ENCODE measurements around the gene GTSE1.

Gene GTSE1

DNA sequence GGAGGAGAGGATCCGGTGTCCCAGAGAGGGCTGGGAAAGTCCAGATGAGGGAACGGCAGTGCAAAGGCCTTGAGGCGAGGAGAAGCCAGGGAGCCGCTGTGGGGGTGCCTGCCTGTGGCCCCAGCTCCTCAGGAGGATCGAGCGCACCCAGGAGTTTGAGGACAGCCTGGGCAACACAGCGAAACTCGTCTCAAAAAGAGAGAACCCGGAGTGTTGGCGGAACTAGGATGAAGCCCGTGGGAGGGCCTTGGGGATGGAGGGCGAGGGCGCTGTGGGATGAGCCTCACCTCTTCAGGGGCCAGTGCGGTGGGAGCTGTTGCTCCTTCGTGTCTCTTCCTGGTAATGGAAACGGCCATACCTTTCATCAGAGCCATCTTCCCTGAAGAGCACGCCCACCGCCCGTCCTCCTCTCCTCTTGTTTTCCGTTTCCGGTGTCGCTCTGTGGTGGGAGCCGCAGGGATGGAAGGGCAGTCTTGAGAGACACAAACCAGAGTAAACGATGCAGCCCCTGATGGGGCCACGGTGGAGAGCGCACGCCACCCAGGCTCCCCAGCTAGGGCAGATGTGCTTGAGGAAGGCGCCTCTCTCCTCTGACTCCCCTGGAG is 54.6 kb downstream of the GTSE1 start:
- Histone ChIP-seq H3K9ac (ENCODE audit: low read length) (no peak overlapping the region), H3K36me3 (ENCODE audit: insufficient read depth, low read length) (peaks cover 82% of the 10 kb centered on the region), H3K27me3 (ENCODE audit: control insufficient read depth in 1 of 2, insufficient read depth in 2 of 2, low read length in 2 of 2) (no peaks in the 10 kb centered on the region), H3K9me3 (ENCODE audit: low read length) (no peaks in the 10 kb centered on the region), H3K27ac (ENCODE audit: low read depth, low read length) (no peak overlapping the region), H3K4me1 (ENCODE audit: insufficient read depth, low read length) (no peaks in the 10 kb centered on the region), H3K4me3 (ENCODE audit: low read depth in 1 of 2, low read length in 2 of 2) (no peak overlapping the region)

DNA sequence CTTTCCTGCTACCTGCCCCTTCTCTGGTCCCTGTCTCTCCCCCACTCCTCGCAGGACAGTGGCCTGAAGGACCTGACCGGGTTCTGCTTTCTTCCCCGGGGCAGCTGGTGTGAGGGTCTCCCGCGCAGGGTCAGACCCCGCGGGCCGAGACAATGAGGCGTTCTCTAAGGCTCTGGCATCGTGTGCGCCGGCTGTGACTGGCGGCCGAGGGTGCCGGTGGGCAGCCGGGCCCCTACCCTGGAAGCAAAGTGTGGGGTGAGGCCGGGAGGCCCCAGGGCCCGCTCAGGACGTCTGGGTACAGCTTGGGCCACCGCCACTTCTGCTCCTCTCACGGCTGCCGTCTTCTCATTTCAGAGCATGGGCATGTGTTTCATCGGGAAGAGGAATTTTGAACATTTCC is 55.1 kb downstream of the GTSE1 start:
- H3K27ac ChIP-seq (ENCODE audit: low read depth, low read length): no peak overlapping the region
- H3K36me3 ChIP-seq (ENCODE audit: insufficient read depth, low read length): peaks cover 76% of the 10 kb centered on the region
- H3K9ac ChIP-seq (ENCODE audit: low read length): no peak overlapping the region
- H3K27me3 ChIP-seq (ENCODE audit: control insufficient read depth in 1 of 2, insufficient read depth in 2 of 2, low read length in 2 of 2): no peaks in the 10 kb centered on the region
- H3K4me3 ChIP-seq (ENCODE audit: low read depth in 1 of 2, low read length in 2 of 2): no peak overlapping the region
- H3K9me3 ChIP-seq (ENCODE audit: low read length): no peaks in the 10 kb centered on the region
- H3K4me1 ChIP-seq (ENCODE audit: insufficient read depth, low read length): no peaks in the 10 kb centered on the region

DNA sequence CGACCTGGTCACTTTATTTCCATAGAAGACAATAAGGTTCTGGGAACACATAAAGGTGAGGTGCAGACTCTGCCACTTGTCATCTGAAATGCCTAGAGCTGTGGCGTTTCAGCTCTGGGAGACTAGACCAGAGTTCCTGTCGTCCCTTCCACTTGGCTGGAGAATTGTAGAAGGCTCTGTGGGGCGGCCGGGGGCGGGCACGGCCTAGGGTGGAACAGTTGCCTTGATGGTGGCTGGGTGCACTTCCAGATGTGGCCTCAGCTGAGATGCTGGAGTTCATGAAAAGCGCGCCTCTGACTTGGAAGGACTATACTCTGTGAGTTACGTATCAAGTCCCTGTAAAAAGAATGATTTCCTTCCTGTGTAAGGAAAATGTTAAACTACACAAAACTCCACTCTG is 55.6 kb downstream of the GTSE1 start:
- Histone ChIP-seq H3K27ac (ENCODE audit: low read depth, low read length) (no peak overlapping the region), H3K9me3 (ENCODE audit: low read length) (no peaks in the 10 kb centered on the region), H3K4me1 (ENCODE audit: insufficient read depth, low read length) (no peaks in the 10 kb centered on the region), H3K27me3 (ENCODE audit: control insufficient read depth in 1 of 2, insufficient read depth in 2 of 2, low read length in 2 of 2) (no peaks in the 10 kb centered on the region), H3K9ac (ENCODE audit: low read length) (no peak overlapping the region), H3K4me3 (ENCODE audit: low read depth in 1 of 2, low read length in 2 of 2) (no peak overlapping the region), H3K36me3 (ENCODE audit: insufficient read depth, low read length) (peaks cover 73% of the 10 kb centered on the region)

DNA sequence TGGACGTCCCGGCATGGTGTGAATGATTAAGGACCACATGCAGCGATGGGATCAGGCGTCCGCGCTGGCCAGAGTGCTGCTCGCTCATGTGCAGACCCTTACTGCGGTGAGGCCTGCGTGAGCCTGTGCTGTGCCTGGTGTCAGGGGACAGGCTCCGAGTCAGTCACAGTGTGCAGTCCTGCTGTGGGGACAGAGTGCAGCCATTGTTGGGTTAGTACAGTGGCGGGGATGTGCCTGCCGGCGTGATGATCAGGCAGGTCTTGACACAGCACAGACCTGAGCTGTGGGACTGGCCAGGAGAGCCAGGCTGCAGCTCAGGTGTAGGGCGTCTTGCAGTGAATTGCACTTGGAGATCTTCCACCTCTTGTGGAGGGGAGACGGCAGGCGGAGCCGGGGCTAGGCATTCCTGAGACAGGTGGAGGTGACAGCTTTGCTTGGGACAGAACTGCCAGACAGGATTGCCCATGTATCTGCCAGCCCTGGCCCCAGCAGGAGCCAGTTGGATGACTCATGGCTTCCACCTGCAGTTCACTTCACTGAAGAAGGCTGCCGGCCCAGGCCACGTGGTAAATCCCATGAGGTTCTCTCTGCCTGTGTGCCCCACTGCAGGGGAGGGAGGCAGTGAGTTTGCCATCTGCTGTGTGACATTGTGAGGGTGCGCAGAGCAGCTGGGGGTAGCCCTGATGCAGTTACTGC is 56.2 kb downstream of the GTSE1 start:
- H3K9ac ChIP-seq (ENCODE audit: low read length): no peak overlapping the region
- peaks cover 68% of the 10 kb centered on the region for H3K36me3 ChIP-seq (ENCODE audit: insufficient read depth, low read length)
- H3K9me3 ChIP-seq (ENCODE audit: low read length): no peaks in the 10 kb centered on the region
- H3K27ac ChIP-seq (ENCODE audit: low read depth, low read length): no peak overlapping the region
- H3K27me3 ChIP-seq (ENCODE audit: control insufficient read depth in 1 of 2, insufficient read depth in 2 of 2, low read length in 2 of 2): no peaks in the 10 kb centered on the region
- H3K4me3 ChIP-seq (ENCODE audit: low read depth in 1 of 2, low read length in 2 of 2): no peak overlapping the region
- H3K4me1 ChIP-seq (ENCODE audit: insufficient read depth, low read length): no peaks in the 10 kb centered on the region

DNA sequence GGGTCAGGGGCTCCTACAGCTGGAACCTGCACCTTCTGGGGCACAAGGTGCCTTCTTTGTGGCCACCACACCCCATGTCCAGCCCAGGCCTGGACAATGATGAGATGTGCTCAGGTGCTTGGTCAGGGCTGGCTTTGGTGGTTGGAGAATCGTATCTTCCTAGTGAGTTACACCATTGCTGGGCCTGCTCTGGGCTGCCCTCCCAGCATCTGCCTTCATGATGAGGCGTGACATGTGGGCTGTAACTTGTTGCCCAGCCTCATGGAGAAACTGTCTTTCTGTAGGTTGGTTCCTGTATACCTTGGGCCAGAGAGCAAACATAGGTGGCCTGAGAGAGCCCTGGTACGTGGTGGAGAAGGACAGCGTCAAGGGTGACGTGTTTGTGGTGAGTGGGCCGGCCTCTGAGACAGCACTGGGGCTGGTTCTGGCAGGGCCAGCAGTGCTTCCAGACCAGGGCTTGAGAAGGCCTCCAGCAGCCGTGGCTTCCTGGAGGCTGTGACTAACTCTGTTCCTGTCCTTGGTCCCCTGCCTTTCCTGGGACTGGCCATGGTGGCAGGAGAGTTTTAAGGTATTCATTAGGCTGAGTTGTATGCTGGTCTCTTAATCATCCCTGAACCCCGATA is 56.9 kb downstream of the GTSE1 start:
- Histone ChIP-seq H3K36me3 (ENCODE audit: insufficient read depth, low read length) (peaks cover 60% of the 10 kb centered on the region), H3K9me3 (ENCODE audit: low read length) (no peaks in the 10 kb centered on the region), H3K27ac (ENCODE audit: low read depth, low read length) (no peak overlapping the region), H3K4me3 (ENCODE audit: low read depth in 1 of 2, low read length in 2 of 2) (no peak overlapping the region), H3K9ac (ENCODE audit: low read length) (no peak overlapping the region), H3K27me3 (ENCODE audit: control insufficient read depth in 1 of 2, insufficient read depth in 2 of 2, low read length in 2 of 2) (no peaks in the 10 kb centered on the region), H3K4me1 (ENCODE audit: insufficient read depth, low read length) (no peaks in the 10 kb centered on the region)

DNA sequence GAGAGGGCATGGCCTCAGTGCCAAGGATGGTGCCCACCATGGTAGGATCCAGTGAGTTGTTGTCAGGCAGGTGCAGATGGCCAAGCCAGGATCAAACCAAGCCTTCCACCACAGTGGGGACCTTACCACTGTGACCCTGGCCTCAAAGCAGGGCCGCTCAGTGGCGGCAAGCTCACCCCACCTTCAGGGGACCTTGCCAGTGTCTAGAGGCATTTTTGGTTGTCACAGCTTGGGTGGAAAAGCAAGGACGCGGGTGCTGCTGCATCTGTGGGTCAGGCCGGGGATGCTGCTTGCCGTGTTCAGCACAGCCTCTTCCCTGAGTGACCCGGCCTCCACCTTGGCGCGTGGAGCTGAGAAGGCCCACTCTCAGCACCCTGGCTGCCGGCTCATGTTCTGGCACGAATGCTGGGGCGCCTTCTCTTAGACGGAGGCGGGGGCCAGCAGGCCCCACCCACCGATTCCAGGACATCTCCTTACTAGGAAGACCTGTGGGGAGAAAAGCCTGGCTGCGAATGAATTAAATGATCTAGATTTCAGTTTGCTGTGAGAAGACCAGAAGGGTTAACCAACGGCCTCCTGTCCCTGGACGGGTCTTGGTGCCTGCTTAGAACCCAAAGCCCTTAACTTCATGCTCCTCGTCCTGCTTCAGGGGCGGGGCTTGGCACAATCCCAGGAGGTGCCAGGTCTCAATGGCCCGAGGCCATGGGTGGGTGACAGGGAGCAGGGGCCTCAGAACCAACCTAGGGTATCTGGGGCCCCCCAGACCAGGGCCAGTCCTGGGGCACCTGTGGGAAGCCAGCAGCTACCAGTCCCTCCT is 57.7 kb downstream of the GTSE1 start:
- Histone ChIP-seq H3K9ac (ENCODE audit: low read length) (no peak overlapping the region), H3K27me3 (ENCODE audit: control insufficient read depth in 1 of 2, insufficient read depth in 2 of 2, low read length in 2 of 2) (no peaks in the 10 kb centered on the region), H3K4me1 (ENCODE audit: insufficient read depth, low read length) (no peaks in the 10 kb centered on the region), H3K4me3 (ENCODE audit: low read depth in 1 of 2, low read length in 2 of 2) (no peak overlapping the region), H3K36me3 (ENCODE audit: insufficient read depth, low read length) (peaks cover 53% of the 10 kb centered on the region), H3K9me3 (ENCODE audit: low read length) (no peaks in the 10 kb centered on the region), H3K27ac (ENCODE audit: low read depth, low read length) (no peak overlapping the region)

DNA sequence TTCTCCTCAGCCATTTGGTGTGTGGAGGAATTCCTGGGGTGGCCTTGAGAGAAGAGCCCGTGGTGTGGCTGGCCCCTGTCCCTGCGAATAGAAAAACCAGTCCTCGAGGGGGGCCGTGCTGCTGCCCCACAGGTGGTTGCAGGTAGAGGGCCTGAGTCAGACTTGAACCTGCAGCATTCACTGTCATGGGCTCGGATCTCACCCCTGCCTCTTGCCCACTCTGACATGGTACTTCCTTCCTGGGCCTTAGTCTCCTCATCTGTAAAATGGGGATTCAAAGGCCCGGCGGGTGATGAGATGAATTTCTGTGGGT is 58.3 kb downstream of the GTSE1 start:
- no peak overlapping the region for H3K9ac ChIP-seq (ENCODE audit: low read length)
- H3K4me1 ChIP-seq (ENCODE audit: insufficient read depth, low read length): no peaks in the 10 kb centered on the region
- no peak overlapping the region for H3K27ac ChIP-seq (ENCODE audit: low read depth, low read length)
- peaks cover 50% of the 10 kb centered on the region for H3K36me3 ChIP-seq (ENCODE audit: insufficient read depth, low read length)
- no peak overlapping the region for H3K4me3 ChIP-seq (ENCODE audit: low read depth in 1 of 2, low read length in 2 of 2)
- no peaks in the 10 kb centered on the region for H3K27me3 ChIP-seq (ENCODE audit: control insufficient read depth in 1 of 2, insufficient read depth in 2 of 2, low read length in 2 of 2)
- no peaks in the 10 kb centered on the region for H3K9me3 ChIP-seq (ENCODE audit: low read length)

DNA sequence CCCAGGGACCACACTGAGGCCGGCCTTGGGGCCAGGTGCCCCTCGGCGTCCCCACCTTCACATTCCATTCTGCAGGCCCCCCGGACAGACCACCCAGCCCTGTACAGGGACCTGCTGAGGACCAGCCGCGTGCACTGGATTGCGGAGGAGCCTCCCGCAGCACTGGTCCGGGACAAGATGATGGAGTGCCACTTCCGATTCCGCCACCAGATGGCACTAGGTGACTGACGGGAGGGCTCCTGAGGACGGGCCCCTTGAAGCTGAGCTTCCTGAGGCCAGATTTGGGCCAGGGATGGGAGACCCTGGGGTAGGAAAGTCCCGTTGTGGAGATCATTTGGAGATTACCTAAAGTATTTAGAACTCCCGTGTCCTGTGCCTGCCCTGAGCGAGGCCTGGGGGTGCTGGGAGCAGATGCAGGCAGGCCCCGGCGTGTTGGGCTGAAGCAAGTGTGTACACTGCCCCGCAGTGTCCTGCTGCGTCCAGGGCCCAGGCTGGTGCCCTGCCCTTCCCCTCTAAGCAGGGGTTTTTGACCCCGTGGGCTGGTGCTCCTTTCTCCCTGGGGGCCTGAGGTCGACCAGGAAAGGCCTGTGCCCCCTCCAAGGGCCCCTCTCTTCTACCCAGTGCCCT is 58.8 kb downstream of the GTSE1 start:
- Histone ChIP-seq H3K4me3 (ENCODE audit: low read depth in 1 of 2, low read length in 2 of 2) (no peak overlapping the region), H3K9me3 (ENCODE audit: low read length) (no peaks in the 10 kb centered on the region), H3K9ac (ENCODE audit: low read length) (no peak overlapping the region), H3K36me3 (ENCODE audit: insufficient read depth, low read length) (peaks cover 47% of the 10 kb centered on the region), H3K27ac (ENCODE audit: low read depth, low read length) (no peak overlapping the region), H3K4me1 (ENCODE audit: insufficient read depth, low read length) (no peaks in the 10 kb centered on the region), H3K27me3 (ENCODE audit: control insufficient read depth in 1 of 2, insufficient read depth in 2 of 2, low read length in 2 of 2) (no peaks in the 10 kb centered on the region)

- Histone ChIP-seq H3K27ac (ENCODE audit: low read depth, low read length) (no peak overlapping the region), H3K9ac (ENCODE audit: low read length) (no peak overlapping the region), H3K4me3 (ENCODE audit: low read depth in 1 of 2, low read length in 2 of 2) (no peak overlapping the region), H3K36me3 (ENCODE audit: insufficient read depth, low read length) (peaks cover 42% of the 10 kb centered on the region), H3K27me3 (ENCODE audit: control insufficient read depth in 1 of 2, insufficient read depth in 2 of 2, low read length in 2 of 2) (no peaks in the 10 kb centered on the region), H3K4me1 (ENCODE audit: insufficient read depth, low read length) (no peaks in the 10 kb centered on the region), H3K9me3 (ENCODE audit: low read length) (no peaks in the 10 kb centered on the region)
Measured at GRCh38 chr22:46355996-46356471, 59.4 kb downstream of the GTSE1 start.

DNA sequence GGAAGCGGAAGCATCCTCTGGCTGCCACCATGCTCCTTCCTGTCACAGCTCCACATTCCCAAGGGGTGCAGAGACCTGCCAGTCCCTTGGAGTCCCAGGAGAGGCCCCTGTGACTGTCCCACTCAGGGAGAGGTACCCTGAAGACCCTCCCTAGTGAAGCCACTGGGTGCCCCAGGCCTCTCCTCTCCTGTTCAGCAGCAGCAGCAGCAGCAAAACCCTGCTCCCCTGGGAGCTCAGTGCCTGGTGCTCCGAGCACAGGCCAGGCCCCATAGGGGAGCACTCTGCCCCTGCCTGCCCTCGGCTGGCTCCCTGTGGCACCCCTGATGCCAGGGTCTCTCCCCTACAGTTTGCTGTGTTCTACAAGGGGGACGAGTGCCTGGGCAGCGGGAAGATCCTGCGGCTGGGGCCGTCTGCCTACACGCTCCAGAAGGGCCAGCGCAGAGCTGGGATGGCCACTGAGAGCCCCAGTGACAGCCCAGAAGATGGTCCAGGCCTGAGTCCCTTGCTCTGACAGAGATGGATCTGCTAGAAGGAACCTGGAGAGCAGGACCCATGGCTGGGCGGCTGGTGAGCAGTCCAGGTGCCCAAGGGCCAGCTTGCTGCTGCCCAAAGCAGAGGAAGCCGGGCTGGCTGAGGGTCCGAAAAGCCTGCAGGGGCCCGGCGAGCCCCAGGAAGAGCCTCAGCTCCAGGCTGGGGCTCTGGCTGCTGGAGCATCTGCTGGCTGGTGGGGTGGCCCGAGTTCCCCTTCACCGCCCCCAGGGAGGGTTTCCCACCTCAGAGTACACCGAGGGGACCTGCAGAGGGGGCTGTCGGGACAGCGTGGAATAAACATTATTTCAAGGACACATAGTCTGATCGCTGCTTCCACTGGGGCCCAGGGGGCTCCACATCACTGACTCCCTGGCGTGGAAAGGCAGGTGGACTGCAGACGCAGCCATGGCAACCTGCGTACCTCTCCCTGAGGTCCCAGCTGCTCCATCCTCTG is 60.1 kb downstream of the GTSE1 start:
- Histone ChIP-seq H3K9me3 (ENCODE audit: low read length) (no peaks in the 10 kb centered on the region), H3K36me3 (ENCODE audit: insufficient read depth, low read length) (peaks cover 34% of the 10 kb centered on the region), H3K9ac (ENCODE audit: low read length) (no peak overlapping the region), H3K27me3 (ENCODE audit: control insufficient read depth in 1 of 2, insufficient read depth in 2 of 2, low read length in 2 of 2) (no peaks in the 10 kb centered on the region), H3K4me1 (ENCODE audit: insufficient read depth, low read length) (no peaks in the 10 kb centered on the region), H3K27ac (ENCODE audit: low read depth, low read length) (no peak overlapping the region), H3K4me3 (ENCODE audit: low read depth in 1 of 2, low read length in 2 of 2) (no peak overlapping the region)

Data from muscle layer of colon (tissue), 2 donors.